ENCODE results near the gene UBXN6.

UBXN6 gene

DNA sequence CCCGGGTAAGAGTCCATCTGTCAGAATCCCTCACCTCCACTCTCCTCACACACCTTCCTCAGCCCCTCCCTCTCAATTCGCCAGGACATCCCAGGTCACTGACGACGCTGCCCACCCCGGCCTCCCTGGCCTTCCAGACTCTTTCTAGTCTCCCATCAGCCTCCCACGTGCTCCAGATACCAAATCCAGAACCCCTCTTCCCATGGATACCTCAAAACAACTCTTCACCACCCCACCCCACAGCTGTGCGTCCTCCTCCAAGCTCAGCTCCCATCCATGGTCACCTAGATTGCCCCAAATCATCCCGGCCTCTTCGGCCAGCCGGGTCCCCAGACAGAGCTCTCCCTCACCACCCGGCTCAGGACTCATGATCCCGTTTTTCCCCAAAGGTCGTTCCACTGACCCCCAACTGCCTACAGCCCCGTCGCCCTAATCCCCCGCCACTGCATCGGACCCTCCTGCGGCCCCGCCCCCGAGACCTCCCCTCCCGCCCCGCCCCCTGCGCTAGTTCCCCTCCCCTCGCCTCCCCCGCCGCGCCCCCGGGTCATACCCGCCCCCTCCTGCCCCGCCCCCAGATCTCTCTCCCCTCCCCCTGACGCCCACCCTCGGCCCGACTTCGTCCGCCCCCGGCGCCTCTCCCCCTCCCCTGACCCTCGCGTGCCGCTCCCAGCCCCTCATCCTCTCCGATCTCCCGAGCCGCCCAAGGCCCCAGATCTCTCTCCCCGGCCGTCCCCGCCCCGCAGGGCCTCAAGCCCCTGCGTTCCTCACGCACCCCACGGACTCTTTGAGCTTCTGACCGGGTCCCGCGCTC lies 546 bp downstream of the UBXN6 start:
- no peaks in the 10 kb centered on the region for H3K9me3 ChIP-seq
- H3K4me3 ChIP-seq (ENCODE audit: low read depth in 1 of 2, low read length in 1 of 2) = peak overlapping the region; percentile 57 to 80
- H3K4me1 ChIP-seq (ENCODE audit: control insufficient read depth in 1 of 2, insufficient read depth in 1 of 2, low read depth in 1 of 2, low read length in 1 of 2) = peaks cover 12 to 18% of the 10 kb centered on the region in 2 experiments
- no peaks in the 10 kb centered on the region for H3K27me3 ChIP-seq
- H3K36me3 ChIP-seq = peaks cover 28% of the 10 kb centered on the region
- peak overlapping the region; percentile 86 for H3K27ac ChIP-seq
- TF ChIP-seq, protein P1, sequence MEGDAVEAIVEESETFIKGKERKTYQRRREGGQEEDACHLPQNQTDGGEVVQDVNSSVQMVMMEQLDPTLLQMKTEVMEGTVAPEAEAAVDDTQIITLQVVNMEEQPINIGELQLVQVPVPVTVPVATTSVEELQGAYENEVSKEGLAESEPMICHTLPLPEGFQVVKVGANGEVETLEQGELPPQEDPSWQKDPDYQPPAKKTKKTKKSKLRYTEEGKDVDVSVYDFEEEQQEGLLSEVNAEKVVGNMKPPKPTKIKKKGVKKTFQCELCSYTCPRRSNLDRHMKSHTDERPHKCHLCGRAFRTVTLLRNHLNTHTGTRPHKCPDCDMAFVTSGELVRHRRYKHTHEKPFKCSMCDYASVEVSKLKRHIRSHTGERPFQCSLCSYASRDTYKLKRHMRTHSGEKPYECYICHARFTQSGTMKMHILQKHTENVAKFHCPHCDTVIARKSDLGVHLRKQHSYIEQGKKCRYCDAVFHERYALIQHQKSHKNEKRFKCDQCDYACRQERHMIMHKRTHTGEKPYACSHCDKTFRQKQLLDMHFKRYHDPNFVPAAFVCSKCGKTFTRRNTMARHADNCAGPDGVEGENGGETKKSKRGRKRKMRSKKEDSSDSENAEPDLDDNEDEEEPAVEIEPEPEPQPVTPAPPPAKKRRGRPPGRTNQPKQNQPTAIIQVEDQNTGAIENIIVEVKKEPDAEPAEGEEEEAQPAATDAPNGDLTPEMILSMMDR (IDR thresholded peaks at IDR 0.05) = no peak

GRCh38 chr19:4456476-4456842 lies 1.1 kb downstream of the UBXN6 start:
- Histone ChIP-seq H3K4me3 (ENCODE audit: low read depth in 1 of 2, low read length in 1 of 2) (peak overlapping the region; percentile 57 to 80), H3K9me3 (no peaks in the 10 kb centered on the region), H3K27ac (peak overlapping the region; percentile 86), H3K36me3 (peaks cover 34% of the 10 kb centered on the region), H3K27me3 (no peaks in the 10 kb centered on the region), H3K4me1 (ENCODE audit: control insufficient read depth in 1 of 2, insufficient read depth in 1 of 2, low read depth in 1 of 2, low read length in 1 of 2) (peaks cover 12 to 18% of the 10 kb centered on the region in 2 experiments)
- TF ChIP-seq, protein P1 (IDR thresholded peaks at IDR 0.05) = no peak

DNA sequence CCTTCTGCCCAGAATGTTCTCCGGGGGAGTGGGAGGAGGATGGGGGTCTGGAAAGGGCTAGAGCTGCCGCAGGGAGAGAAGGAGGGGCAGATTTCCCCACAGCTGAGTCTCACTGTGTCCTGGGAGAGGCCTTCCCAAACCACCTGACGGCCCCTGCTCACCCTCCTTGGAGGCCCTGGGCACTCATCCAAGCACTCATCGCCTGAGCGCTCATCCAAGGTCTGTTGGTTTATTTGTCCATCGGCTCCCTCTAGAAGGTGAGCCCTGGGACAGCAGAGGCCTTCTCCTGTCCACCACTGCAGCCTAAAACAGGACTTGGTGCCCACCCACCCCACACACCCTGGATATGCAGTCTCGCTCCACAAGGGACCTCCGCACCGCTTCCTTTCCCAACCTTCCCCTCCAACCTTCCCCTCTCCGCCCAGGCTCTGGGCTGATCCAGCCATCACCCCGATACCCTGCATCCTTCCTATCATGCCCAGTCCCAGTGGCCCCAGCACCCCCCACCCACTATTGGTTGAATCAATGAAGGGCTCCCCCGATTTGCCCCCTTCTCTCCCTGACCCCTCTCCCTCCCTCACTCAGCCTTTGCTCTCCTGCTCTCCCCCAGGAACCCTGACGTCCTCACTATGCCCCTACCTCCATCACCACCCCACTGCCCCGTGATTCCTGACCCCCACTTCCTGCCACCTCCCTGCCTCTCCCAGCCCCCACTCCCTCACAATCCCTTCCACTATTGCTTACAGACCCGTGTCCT lies 1.7 kb downstream of the UBXN6 start:
- Histone ChIP-seq H3K9me3 (no peaks in the 10 kb centered on the region), H3K27ac (peak overlapping the region; percentile 86), H3K4me1 (ENCODE audit: control insufficient read depth in 1 of 2, insufficient read depth in 1 of 2, low read depth in 1 of 2, low read length in 1 of 2) (peaks cover 12 to 18% of the 10 kb centered on the region in 2 experiments), H3K27me3 (no peaks in the 10 kb centered on the region), H3K4me3 (ENCODE audit: low read depth in 1 of 2, low read length in 1 of 2) (peak overlapping the region; percentile 57 to 80), H3K36me3 (peaks cover 40% of the 10 kb centered on the region)
- TF ChIP-seq, protein P1 (IDR thresholded peaks at IDR 0.05) = no peak

- Histone ChIP-seq H3K4me3 (ENCODE audit: low read depth in 1 of 2, low read length in 1 of 2) (no peak overlapping the region), H3K4me1 (ENCODE audit: control insufficient read depth in 1 of 2, insufficient read depth in 1 of 2, low read depth in 1 of 2, low read length in 1 of 2) (peaks cover 12 to 18% of the 10 kb centered on the region in 2 experiments)
Observed at GRCh38 chr19:4454747-4455718, 2.6 kb downstream of the UBXN6 start.

More at GRCh38 chr19:4454747-4455718, 2.6 kb downstream of the UBXN6 start:
- TF ChIP-seq, protein P1 (IDR thresholded peaks at IDR 0.05) = no peak
- H3K9me3 ChIP-seq = no peaks in the 10 kb centered on the region
- H3K27me3 ChIP-seq = no peaks in the 10 kb centered on the region
- no peak overlapping the region for H3K27ac ChIP-seq
- peaks cover 48% of the 10 kb centered on the region for H3K36me3 ChIP-seq

Data from neutrophil (primary cell).